Stimulated activated CD8-positive, alpha-beta memory T cell treated with anti-CD3 and anti-CD28 coated beads, Interleukin-7, amount 100 ng/mL, for 24 hours (primary cell): ENCODE measurements around the gene BLOC1S2.
A peak's percentile ranks its signal among the peaks of the same experiment; 100 is the strongest.
"Not testable (repeated sequence)": the region's sequence is repeated elsewhere in the genome, so short reads cannot be mapped to it uniquely, and the experiment has no call there.

Experiments
- DNase-seq: peaks from one replicate; pipeline ENCODE4 v3.0.0-alpha.2; 2020; ENCODE audit warnings: low read depth

BLOC1S2 gene

DNA sequence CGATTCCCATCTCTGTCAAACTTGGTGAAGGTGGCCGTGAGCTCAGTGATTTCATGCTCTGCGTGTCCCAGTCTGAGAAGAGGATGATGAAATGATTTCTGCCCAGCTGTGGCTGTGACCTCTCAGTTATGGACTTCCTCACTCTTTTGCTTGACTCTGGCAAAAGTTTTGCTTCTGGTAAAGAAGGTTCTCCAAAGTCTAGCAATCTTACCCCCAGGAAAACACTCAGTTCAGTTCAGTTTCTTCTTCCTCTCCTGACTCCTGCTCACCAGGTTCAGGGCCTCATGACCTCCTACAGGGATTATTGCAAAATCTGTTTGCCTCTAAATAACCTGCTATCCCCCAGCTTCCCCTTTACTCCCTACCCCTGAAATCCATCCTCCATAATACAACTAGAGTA is 4.9 kb upstream of the BLOC1S2 start:
- DNase-seq = no peak

DNA sequence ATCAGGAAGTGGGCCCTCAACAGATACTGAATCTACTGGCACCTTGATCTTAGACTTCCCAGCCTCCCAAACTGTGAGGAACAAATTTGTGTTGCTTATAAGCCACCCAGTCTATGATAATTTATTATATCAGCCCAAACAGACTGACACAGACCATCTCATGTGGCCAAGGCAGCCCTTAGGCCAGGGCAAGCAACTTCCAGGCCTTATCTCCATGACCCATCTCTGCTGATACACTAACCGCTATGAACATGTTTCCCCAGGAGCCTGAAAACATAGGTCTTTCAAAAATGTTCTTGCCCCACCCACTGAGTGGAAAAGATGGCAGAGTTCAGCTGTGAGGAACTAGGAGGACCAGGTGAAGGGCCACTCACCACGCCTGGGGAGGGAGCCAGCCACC is 3.2 kb upstream of the BLOC1S2 start:
- DNase-seq = no peak

DNA sequence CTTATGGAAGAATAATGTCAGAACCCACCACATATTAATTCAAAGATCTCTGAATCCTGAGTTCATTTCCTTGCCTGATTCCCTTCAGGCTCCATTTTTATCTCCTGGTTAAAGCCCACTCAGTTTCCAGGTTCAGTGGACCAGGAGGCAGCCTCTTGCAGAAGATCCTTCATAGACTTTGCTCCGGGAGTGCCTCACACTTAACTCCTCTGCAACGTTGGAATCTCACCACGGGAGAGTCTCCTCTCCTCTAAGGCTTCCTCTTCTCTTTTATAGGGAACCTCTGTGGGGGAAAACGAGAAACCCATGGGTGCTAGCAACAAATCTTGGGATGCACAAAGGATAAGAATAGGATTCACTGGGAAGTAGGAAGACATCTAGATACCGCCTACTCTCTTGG is 1.7 kb upstream of the BLOC1S2 start:
- no peak for DNase-seq

DNA sequence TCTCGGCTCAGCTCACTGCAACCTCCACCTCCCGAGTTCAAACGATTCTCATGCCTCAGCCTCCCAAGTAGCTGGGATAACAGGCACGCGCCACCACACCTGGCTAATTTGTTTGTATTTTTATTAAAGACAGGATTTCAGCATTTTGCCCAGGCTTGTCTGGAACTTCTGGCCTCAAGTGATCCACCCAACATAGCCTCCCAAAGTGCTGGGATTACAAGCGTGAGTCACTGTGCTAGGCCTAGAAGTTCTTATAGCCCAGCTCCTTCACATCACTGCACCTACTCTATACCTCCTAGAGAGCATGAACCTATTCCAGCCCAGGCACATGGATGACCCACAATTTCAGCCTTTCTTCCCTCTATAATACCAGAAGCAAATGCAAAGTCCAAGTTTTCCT is 1.3 kb upstream of the BLOC1S2 start:
- no peak for DNase-seq

DNA sequence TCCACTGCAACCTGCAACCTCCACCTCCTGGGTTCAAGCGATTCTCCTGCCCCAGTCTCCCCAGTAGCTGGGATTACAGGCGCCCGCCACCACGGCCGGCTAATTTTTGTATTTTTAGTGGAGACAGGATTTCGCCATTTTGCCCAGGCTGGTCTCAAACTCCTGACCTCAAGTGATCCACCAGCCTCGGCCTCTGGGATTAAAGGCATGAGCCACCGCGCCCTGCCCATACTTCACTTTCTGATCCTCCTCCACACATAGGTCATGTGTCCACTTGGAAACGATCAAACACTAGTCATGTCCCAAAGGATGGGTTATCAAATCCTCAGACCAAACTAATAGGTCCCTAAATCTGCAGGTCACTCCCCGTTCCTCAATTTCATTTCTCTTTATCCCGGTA is 1.2 kb downstream of the BLOC1S2 start:
- not testable (repeated sequence) for DNase-seq

DNA sequence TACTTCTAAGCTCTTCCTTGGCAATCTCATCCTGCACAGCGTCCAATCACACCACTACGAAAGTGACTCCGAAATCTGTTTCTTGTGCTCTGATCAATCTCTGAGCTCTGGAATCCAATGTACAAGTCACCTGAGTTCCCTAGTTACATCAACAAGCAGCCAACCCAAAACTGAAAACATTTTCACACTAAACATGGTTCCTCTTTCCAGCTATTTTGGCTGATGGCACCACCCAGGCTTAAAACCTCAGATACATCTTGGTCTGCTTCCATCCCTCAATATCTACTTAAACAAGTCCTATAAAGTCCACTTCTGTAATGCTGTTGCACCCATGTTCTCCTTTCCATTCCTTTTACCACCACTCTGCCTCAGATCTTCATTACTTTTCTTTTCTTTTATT is 3.6 kb downstream of the BLOC1S2 start:
- no peak for DNase-seq

DNA sequence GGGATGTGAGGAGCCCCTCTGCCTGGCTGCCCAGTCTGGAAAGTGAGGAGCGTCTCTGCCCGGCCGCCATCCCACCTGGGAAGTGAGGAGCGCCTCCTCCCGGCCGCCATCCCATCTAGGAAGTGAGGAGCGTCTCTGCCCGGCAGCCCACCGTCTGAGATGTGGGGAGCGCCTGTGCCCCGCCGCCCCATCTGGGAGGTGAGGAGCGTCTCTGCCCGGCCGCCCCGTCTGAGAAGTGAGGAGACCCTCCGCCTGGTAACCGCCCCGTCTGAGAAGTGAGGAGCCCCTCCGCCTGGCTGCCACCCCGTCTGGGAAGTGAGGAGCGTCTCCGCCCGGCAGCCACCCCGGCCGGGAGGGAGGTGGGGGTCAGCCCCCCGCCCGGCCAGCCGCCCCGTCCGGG is 9.5 kb downstream of the BLOC1S2 start:
- not testable (repeated sequence) for DNase-seq

DNA sequence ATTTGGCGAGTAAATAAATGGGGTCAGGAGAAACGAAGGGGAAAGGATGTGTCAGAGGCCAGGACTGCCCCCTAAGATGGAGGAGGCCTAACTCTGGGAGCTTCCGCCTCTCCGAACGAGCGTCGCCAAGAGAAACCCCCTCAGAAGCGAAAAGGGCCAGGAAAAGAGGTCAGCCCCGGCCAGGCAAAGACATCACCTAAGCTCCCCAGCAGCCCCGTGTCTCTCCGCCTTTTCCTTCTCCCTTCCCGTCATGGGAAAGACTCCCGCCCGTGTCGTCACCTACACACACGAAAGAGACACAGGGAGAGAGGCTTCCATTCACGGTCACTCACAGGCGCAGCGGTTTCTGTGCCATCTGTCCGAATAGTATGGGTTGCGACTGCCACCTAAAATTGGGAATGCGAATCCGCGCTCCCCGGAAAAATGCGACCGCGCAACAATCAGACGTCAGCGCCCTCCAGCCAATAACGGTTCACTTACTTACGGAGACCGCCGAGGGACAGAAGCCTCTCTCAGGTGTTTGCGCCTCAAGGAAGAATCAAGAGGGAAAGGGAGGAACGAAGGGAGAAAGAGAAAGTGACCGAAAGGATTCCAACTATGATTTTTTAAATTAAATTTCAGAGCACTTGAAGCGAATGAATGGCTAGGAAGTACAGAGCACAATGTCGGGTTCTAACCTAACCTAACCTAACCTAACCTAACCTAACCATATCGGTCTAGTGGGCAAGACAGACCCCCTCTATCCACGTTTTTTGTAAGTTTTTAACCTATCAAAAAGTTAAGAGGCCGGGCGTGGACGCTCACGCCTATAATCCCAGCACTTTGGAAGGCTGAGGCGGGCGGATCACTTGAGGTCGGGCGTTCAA is 19.0 kb downstream of the BLOC1S2 start, which contains the start of gene CWF19L1:
TSS of gene CWF19L1 (minus strand) at position 400 of the 866 bp plus-strand sequence. CDS start at position 355, 45 bp downstream.
- peak; percentile 60 for DNase-seq

DNA sequence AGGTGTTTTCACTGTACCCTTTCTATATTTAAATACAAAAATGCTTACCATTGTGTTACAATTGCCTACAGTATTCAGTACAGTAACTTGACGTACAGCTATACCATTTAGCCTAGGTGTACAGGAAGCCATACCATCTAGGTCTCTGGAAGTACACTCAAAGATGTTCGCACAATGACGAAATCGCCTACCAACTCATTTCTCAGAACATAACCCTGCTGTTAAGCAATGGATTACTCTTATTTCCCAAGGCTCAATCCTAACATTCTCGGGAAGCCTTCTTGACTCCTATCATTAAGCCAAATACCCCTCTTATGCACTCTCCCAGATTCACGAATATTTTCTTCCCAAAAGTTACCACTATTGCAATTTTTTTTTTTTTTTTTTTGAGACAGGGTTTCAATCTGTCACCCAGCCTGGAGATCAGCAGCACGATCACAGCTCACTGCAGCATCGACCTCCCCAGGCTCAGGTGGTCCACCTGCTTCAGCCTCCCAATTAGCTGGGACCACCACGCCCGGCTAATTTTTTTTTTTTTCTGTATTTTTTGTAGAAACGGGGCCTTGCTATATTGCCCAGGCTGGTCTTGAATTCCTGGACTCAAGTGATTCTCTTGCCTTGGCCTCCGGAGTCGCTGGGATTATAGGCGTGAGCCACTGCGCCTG is 20.5 kb downstream of the BLOC1S2 start:
- DNase-seq = no peak

DNA sequence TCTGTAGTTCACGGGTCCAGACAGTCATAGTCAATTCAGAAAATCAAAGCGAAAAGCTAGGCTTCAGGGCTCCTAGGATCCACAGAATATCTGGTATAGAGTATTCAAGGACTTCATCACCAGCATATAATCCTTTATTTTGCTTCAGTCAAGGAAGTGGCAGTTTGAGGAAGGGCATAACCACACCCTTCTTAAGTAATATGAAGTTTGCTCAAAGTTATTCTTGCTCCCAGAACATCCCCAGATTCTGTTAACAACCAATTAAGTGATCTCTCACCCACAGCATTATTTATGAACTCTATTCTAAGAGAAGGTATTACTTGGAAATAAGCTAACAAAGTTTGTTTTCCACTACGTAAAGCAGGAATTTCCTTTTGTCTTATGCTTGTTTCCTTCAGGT is 32.3 kb downstream of the BLOC1S2 start:
- DNase-seq = no peak

DNA sequence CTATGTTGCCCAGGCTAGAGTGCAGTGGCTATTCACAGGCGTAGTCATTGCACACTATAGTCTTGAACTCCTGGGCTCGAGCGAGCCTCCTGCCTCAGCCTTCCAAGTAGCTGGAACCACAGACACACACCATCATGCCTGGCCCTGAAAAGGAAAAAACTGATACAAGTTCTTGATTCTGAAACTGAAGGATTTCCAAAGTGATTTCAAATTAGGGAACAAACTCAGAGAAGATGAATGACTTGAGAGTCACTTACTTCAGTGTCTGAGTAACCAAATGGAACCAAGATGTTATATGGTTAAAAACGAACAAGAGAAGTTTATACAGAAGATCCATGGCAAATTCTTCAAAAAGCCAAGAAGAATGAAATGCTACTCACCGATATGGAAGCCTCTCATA is 33.4 kb downstream of the BLOC1S2 start:
- DNase-seq = no peak

DNA sequence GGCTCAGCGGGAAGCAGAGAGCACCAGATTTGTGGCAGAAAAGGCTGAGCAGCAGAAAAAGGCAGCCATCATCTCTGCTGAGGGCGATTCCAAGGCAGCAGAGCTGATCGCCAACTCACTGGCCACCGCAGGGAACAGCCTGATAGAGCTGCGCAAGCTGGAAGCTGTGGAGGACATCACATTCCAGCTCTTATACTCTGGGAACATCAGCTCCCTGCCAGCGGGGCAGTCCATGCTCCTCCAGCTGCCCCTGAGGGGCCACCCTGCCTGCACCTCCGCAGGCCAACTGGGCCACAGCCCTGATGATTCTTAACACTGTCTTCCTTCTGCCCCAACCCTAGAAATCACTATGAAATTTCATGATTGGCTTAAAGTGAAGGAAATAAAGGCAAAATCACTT is 37.7 kb downstream of the BLOC1S2 start:
- no peak for DNase-seq

DNA sequence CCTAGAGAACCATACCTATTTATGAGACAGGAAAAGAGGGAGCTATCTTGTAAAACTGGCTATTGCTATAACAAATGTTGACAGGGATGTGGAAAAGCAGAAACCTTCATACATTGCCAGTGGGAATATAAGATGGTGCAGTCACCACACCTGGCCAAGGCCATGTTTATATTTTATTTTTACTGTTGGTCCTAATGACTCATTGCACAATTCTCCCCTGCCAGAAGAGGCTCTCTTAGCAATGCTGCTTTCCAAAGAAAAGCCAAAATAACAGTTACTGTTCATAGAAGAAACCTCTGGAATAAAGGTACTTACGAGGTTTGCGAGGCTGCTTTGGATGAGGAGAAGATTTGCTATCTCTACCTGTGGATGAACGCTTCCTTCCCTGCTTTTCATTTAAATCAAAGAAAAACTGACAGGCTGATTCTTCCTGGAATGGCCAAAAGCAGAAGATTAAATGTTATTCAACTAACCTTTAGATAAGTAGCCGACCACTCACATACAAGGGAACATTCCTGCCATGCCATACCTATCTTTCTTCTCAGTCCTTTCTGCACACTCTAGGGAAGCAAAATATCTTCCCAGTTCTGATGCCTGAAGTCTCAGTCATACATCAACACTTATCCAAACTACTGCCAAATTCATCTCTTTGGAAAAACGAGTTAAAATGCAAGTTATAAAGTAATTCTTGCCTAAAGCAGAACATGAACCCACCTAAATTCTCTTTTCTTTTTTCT is 40.8 kb downstream of the BLOC1S2 start:
- no peak for DNase-seq

DNA sequence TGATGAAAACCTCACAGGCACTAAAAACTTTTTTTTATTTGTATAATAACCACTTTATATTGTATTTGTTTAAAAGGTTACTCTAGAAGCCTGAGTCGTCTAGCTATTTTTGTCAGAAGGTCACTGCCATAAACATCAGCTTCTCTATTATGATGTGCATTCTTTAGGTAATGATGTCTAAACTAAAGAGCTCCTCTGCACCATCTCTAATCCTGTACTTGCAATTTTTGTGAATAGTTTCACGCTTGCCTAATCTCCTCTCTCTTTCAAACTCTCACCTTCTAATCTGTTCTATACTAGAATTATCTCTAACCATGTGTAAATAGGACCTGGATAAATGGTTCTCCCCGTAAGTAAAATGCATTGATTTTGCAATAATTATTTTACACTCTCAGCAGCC is 46.6 kb downstream of the BLOC1S2 start:
- no peak for DNase-seq

DNA sequence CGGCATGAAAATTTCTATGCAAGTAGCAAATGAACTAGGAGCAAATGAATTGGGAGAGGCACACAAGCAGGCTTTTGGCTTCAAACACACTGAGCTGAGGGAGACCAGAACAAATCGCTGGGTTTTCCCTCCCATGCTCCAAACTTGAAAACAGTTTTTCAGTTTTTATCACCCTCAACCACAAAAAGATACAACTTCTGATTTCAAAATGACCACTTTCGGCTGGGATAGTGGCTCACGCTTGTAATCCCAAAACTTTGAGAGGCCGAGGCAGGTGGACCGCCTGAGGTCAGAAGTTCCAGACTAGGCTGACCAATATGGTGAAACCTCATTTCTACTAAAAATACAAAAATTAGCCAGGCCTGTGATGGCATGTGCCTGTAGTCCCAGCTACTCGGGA is 48.1 kb downstream of the BLOC1S2 start:
- no peak for DNase-seq

DNA sequence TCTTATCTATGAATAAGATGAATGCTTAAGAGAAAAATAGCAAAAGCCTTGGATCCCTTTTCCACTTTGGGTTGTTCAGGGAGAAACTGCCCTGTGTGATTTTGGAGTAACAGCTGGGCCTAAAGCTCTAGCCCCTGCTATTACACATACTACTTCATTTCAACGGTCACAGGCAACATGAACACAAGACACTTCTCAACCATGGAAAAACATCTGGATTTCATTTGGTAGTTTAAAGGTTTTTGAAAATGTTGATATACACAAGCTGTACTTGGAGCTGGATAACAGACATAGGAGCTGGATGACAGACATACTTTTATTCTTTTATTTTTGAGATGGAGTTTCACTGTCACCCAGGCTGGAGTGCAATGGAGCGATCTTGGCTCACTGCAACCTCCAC is 54.4 kb downstream of the BLOC1S2 start:
- no peak for DNase-seq

DNA sequence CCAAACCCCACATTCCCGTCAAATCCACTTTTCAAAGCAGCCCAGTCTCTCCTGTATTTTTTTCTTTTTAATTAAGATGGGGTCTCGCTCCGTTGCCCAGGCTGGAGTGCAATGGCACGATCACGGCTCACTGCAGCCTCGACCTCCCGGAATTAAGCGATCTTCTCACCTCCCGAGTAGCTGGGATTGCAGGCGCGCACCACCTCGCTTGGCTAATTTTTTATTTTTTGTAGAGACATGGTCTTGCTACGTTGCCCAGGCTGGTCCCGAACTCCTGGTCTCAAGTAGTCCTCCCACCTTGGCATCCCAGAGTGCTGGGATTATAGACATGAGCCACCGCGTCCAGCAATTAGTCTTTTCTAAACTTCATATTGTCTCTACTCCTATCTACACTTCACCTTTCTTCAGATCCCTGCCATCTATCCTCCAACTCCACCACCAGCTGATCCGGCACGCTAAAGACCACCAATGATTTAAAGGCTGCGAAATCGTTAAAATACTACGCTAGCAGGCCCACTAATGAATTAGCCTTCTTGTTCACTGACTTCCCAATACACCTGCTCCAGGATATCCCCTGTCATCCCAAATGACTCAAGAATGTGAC is 56.6 kb downstream of the BLOC1S2 start:
- DNase-seq = no peak

DNA sequence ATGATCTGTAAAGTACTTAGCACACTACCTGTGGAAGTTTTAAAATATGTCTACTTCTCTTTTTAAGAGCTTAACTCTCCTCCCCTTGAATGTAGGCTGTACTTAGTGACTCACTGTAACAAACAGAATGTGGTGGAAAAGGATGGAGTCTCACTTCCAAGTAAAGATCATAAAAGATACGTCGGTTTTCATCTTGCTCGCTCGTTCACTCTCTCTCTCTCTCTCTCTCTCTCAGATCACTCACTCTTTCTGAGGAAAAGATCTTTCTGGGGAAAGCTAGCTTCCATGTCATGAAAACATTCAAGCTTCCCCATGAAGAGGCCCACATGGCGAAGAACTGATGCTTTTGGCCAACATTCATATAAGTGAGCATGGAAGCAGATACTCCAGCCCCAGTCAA is 62.6 kb downstream of the BLOC1S2 start:
- no peak for DNase-seq
